ENCODE data around the gene DDX52. TPM values are rescaled to one million over a fixed set of nuclear protein-coding genes. Genes with fewer than 3 reads are reported as not detected.

Gene DDX52
- total RNA-seq, 1 donor from 2014 or later: 55.1 TPM

DNA sequence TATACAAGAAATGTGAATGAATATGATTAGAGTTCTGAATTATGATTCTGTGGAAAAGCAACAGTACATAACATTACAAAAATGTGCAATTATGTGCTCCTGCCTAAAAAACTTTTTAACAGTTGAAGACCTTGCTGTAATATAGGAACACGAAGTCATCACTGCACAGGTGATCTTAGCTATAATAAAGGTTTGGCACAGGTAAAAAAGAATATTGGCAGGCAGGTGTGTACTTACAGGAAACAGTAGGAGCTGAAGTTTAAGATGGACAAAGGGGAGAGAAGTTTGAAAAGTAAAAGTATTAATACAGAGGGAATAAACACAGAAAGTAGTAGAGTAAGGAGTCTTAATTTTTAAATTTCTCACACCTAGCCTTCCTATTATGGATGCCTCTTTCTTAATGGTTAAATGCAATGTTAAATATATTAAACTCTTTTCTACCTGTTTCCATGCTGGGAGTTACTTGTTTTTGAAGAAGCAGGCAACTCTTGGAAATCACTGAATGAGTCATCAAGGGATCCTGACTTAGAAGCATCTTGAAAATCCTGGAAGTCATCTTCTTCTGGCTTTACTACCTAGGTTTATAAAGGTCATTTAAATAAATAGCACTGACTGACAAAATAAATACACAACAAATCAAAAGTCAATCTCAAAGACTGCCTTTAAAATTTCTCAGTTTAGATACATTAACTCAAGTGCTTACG, 74.7 kb downstream of the DDX52 start:
- Histone ChIP-seq H3K36me3 (ENCODE audit: insufficient read depth, low read length) (peaks cover 44% of the 10 kb centered on the region), H3K4me2 (ENCODE audit: low read length) (no peak overlapping the region), H3K4me3 (ENCODE audit: insufficient read depth, low read depth, low read length) (no peak overlapping the region), H3K9me3 (ENCODE audit: insufficient read depth, low read depth, low read length) (no peaks in the 10 kb centered on the region), H3K4me1 (ENCODE audit: insufficient read depth, low read length) (peaks cover 4% of the 10 kb centered on the region), H3K27me3 (ENCODE audit: insufficient read depth, low read length) (no peaks in the 10 kb centered on the region), H2AFZ (ENCODE audit: low read depth, low read length) (no peak overlapping the region), H3K79me2 (ENCODE audit: insufficient read depth, low read length) (no peaks in the 10 kb centered on the region), H3K9ac (ENCODE audit: low read length) (no peak overlapping the region), H3K27ac (ENCODE audit: low read depth, low read length) (no peak overlapping the region), H4K20me1 (ENCODE audit: insufficient read depth, low read length) (peaks cover 3% of the 10 kb centered on the region)
- FAIRE-seq (no peak), DNase-seq (ENCODE audit: low read depth) (no peak)
- H3K27me3 Mint-ChIP-seq (ENCODE audit: low read depth, unreplicated experiment): no peaks in the 10 kb centered on the region
- TF ChIP-seq, protein P1, sequence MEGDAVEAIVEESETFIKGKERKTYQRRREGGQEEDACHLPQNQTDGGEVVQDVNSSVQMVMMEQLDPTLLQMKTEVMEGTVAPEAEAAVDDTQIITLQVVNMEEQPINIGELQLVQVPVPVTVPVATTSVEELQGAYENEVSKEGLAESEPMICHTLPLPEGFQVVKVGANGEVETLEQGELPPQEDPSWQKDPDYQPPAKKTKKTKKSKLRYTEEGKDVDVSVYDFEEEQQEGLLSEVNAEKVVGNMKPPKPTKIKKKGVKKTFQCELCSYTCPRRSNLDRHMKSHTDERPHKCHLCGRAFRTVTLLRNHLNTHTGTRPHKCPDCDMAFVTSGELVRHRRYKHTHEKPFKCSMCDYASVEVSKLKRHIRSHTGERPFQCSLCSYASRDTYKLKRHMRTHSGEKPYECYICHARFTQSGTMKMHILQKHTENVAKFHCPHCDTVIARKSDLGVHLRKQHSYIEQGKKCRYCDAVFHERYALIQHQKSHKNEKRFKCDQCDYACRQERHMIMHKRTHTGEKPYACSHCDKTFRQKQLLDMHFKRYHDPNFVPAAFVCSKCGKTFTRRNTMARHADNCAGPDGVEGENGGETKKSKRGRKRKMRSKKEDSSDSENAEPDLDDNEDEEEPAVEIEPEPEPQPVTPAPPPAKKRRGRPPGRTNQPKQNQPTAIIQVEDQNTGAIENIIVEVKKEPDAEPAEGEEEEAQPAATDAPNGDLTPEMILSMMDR (IDR thresholded peaks at IDR 0.05; ENCODE audit: insufficient read depth, low read depth, low read length): no peak
- TF ChIP-seq EZH2 (IDR thresholded peaks at IDR 0.05; ENCODE audit: insufficient read depth, low read length): no peak
- H3K27ac Mint-ChIP-seq (ENCODE audit: unreplicated experiment): no peak overlapping the region
- peaks cover 3% of the 10 kb centered on the region for H3K9me3 Mint-ChIP-seq (ENCODE audit: unreplicated experiment)
- no peak overlapping the region for H3K4me3 Mint-ChIP-seq (ENCODE audit: unreplicated experiment)
- peaks cover 11% of the 10 kb centered on the region for H3K36me3 Mint-ChIP-seq (ENCODE audit: low read depth, unreplicated experiment)
- no peaks in the 10 kb centered on the region for H3K4me1 Mint-ChIP-seq (ENCODE audit: low read depth, unreplicated experiment)

DNA sequence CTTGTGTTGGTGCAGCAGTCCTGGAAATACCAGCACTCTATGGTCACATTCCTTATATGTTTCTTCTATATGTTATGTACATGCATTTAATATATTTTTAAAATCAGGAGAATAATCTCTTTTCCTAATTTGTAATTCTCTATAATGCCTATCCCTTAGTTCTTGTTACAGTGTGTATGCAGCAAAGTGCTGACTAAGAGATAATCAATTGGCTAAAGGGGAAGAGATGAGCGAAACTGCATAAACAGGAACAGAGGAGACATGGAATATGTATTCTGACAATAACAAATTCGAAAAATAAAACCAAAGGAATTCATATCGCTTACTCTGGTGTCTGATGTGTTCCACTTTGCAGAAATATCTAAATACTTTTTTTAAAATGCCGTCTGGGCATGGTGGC, 75.7 kb downstream of the DDX52 start:
- FAIRE-seq: no peak
- Histone ChIP-seq H3K4me2 (ENCODE audit: low read length) (no peak overlapping the region), H3K4me1 (ENCODE audit: insufficient read depth, low read length) (peaks cover 4% of the 10 kb centered on the region), H3K79me2 (ENCODE audit: insufficient read depth, low read length) (no peaks in the 10 kb centered on the region), H2AFZ (ENCODE audit: low read depth, low read length) (no peak overlapping the region), H3K9ac (ENCODE audit: low read length) (no peak overlapping the region), H3K27me3 (ENCODE audit: insufficient read depth, low read length) (no peaks in the 10 kb centered on the region), H3K9me3 (ENCODE audit: insufficient read depth, low read depth, low read length) (no peaks in the 10 kb centered on the region), H4K20me1 (ENCODE audit: insufficient read depth, low read length) (peaks cover 3% of the 10 kb centered on the region), H3K27ac (ENCODE audit: low read depth, low read length) (no peak overlapping the region), H3K4me3 (ENCODE audit: insufficient read depth, low read depth, low read length) (no peak overlapping the region), H3K36me3 (ENCODE audit: insufficient read depth, low read length) (peaks cover 40% of the 10 kb centered on the region)
- Mint-ChIP-seq H3K4me1 (ENCODE audit: low read depth, unreplicated experiment) (no peaks in the 10 kb centered on the region), H3K27me3 (ENCODE audit: low read depth, unreplicated experiment) (no peaks in the 10 kb centered on the region), H3K9me3 (ENCODE audit: unreplicated experiment) (peaks cover 3% of the 10 kb centered on the region), H3K4me3 (ENCODE audit: unreplicated experiment) (no peak overlapping the region), H3K36me3 (ENCODE audit: low read depth, unreplicated experiment) (peaks cover 11% of the 10 kb centered on the region), H3K27ac (ENCODE audit: unreplicated experiment) (no peak overlapping the region)
- no peak for DNase-seq (ENCODE audit: low read depth)
- TF ChIP-seq, protein P1 (IDR thresholded peaks at IDR 0.05; ENCODE audit: insufficient read depth, low read depth, low read length): no peak
- TF ChIP-seq EZH2 (IDR thresholded peaks at IDR 0.05; ENCODE audit: insufficient read depth, low read length): no peak

DNA sequence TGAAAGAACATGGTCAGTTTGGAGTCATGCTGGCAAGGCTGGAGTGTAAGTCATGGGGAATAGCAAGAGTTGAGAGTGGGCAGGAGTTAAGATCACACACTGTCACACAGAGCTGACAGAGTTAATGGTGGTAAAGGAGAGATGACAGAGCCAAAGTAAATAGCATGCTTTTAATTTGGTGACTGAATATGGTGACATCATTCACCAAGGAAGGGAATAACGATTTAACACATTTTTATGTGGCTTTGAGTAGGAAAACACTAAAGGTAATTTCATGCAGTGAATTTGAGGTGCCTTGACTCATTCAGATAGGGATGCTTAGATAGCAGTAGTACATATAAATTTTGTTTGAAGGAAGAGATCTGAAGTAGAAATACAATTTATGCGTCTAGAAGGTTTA, 76.1 kb downstream of the DDX52 start:
- no peaks in the 10 kb centered on the region for H3K4me1 Mint-ChIP-seq (ENCODE audit: low read depth, unreplicated experiment)
- TF ChIP-seq EZH2 (IDR thresholded peaks at IDR 0.05; ENCODE audit: insufficient read depth, low read length): no peak
- TF ChIP-seq, protein P1 (IDR thresholded peaks at IDR 0.05; ENCODE audit: insufficient read depth, low read depth, low read length): no peak
- peaks cover 3% of the 10 kb centered on the region for H3K9me3 Mint-ChIP-seq (ENCODE audit: unreplicated experiment)
- FAIRE-seq: no peak
- peaks cover 11% of the 10 kb centered on the region for H3K36me3 Mint-ChIP-seq (ENCODE audit: low read depth, unreplicated experiment)
- DNase-seq (ENCODE audit: low read depth): peak; percentile 28
- Histone ChIP-seq H3K79me2 (ENCODE audit: insufficient read depth, low read length) (no peaks in the 10 kb centered on the region), H3K27ac (ENCODE audit: low read depth, low read length) (no peak overlapping the region), H4K20me1 (ENCODE audit: insufficient read depth, low read length) (peaks cover 3% of the 10 kb centered on the region), H3K9me3 (ENCODE audit: insufficient read depth, low read depth, low read length) (no peaks in the 10 kb centered on the region), H3K27me3 (ENCODE audit: insufficient read depth, low read length) (no peaks in the 10 kb centered on the region), H3K4me2 (ENCODE audit: low read length) (no peak overlapping the region), H3K36me3 (ENCODE audit: insufficient read depth, low read length) (peaks cover 37% of the 10 kb centered on the region), H3K9ac (ENCODE audit: low read length) (no peak overlapping the region), H2AFZ (ENCODE audit: low read depth, low read length) (no peak overlapping the region), H3K4me3 (ENCODE audit: insufficient read depth, low read depth, low read length) (no peak overlapping the region), H3K4me1 (ENCODE audit: insufficient read depth, low read length) (peaks cover 4% of the 10 kb centered on the region)
- no peak overlapping the region for H3K4me3 Mint-ChIP-seq (ENCODE audit: unreplicated experiment)
- H3K27ac Mint-ChIP-seq (ENCODE audit: unreplicated experiment): no peak overlapping the region
- H3K27me3 Mint-ChIP-seq (ENCODE audit: low read depth, unreplicated experiment): no peaks in the 10 kb centered on the region
